Mucosa of rectum (tissue), 2 donors: Measurements from ENCODE around the gene SIGMAR1.
A peak's percentile ranks its signal among the peaks of the same experiment; 100 is the strongest.
"Not testable (repeated sequence)": the region's sequence is repeated elsewhere in the genome, so short reads cannot be mapped to it uniquely, and the experiment has no call there.

Experiments
- H3K27ac ChIP-seq, 2 donors: one replicate each; pipeline ENCODE4 v1.7.0; 2013; ENCODE audit warnings: inconsistent platforms in 2 of 2, low read depth in 2 of 2, low read length in 2 of 2
- H3K27me3 ChIP-seq, 2 donors: one replicate each; pipeline ENCODE4 v1.7.0; 2013; ENCODE audit warnings: low read length in 2 of 2; ENCODE audit not compliant: control insufficient read depth in 2 of 2, insufficient read depth in 2 of 2
- H3K36me3 ChIP-seq, 2 donors: one replicate each; pipeline ENCODE4 v1.7.0; 2013; ENCODE audit warnings: low read length in 2 of 2; ENCODE audit not compliant: control insufficient read depth in 2 of 2, insufficient read depth in 2 of 2
- H3K4me1 ChIP-seq, 2 donors: one replicate each; pipeline ENCODE4 v1.7.0; 2013; ENCODE audit warnings: low read length in 2 of 2, mild to moderate bottlenecking in 1 of 2; ENCODE audit not compliant: control insufficient read depth in 2 of 2, insufficient read depth in 2 of 2
- H3K4me3 ChIP-seq, 2 donors: one replicate each; pipeline ENCODE4 v1.7.0; 2013; ENCODE audit warnings: low read length in 2 of 2
- H3K9ac ChIP-seq, 2 donors: one replicate each; pipeline ENCODE4 v1.7.0; 2013; ENCODE audit warnings: low read length in 2 of 2, low read depth in 1 of 2, mild to moderate bottlenecking in 1 of 2
- H3K9me3 ChIP-seq, 2 donors: one replicate each; pipeline ENCODE4 v1.7.0; 2013; ENCODE audit warnings: low read length in 2 of 2; ENCODE audit not compliant: control insufficient read depth in 2 of 2
- donor health status: healthy.
- donor health status: Normal muscosa, but diverticular disease.

Gene SIGMAR1

DNA sequence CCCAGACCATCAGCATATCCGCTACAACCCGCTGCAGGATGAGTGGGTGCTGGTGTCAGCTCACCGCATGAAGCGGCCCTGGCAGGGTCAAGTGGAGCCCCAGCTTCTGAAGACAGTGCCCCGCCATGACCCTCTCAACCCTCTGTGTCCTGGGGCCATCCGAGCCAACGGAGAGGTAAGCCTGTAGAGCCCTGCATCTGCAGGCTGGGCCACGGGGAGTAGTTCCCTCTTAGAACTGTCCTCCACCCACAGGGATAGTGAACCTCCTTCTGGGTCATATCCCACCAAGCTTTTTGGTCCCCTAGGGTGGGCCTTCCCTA lies 9.5 kb upstream of the SIGMAR1 start:
- Histone ChIP-seq H3K27ac (peak overlapping the region; percentile 84 to 91), H3K9me3 (no peaks in the 10 kb centered on the region), H3K36me3 (peaks cover 15 to 19% of the 10 kb centered on the region in 2 donors), H3K4me3 (peak overlapping the region; percentile 89 to 93), H3K9ac (peak overlapping the region; percentile 74 to 86), H3K4me1 (peaks cover 24 to 32% of the 10 kb centered on the region in 2 donors), H3K27me3 (no peaks in the 10 kb centered on the region)

DNA sequence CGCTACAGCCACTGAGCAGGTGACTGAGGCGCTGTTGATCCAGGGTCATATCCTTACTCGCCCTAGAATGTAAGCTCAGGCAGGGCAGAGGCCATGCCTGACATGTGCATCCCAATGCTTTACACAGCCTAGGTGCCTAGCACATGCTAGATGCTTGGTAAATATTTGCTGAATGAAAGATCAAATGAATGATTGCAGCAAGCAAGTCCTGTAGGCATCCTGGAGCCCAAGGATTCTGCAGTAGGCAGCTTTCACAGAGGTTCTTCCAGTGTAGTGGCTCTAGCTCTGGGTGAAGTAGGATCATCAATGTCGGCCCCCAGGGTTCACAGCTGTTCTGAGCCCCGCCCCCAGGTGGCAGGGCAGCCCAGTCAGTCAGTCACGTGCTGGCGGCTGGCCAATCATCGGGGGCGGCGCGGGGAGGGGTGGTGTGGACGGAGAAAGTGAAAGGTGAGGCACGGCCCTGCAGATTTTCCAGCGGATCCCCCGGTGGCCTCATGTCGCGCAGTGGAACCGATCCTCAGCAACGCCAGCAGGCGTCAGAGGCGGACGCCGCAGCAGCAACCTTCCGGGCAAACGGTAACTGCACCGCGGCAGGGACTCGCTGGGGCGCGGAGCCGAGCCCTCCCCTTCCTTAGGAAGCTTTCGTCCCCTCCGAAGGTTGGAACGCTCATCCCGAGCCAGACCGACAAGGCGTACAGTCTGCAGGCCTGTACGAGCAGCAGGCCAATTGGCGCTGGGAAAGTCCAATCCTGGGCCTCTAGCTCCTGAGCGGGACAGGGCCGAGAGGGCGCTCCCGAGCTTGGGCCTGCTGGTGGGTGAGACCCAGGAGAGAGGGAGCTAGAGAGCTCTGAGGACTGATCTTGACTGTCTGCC lies 8.9 kb upstream of the SIGMAR1 start, which contains the start of gene GALT:
Gene GALT, plus strand, starts transcription at position 465 of the 873 bp plus-strand sequence. Its CDS starts 30 bp downstream, at position 495.
- Histone ChIP-seq H3K9ac (peak within 1 kb of the TSS; percentile 74 to 86), H3K4me3 (peak within 1 kb of the TSS; percentile 89 to 93), H3K27me3 (no peaks in the 10 kb centered on the region), H3K36me3 (peaks cover 15 to 19% of the 10 kb centered on the region in 2 donors), H3K4me1 (peaks cover 20 to 28% of the 10 kb centered on the region in 2 donors), H3K9me3 (no peaks in the 10 kb centered on the region), H3K27ac (peak within 1 kb of the TSS; percentile 84 to 91)

- H3K27me3 ChIP-seq: no peaks in the 10 kb centered on the region
- H3K9me3 ChIP-seq: no peaks in the 10 kb centered on the region
- peaks cover 18 to 22% of the 10 kb centered on the region in 2 donors for H3K4me1 ChIP-seq
- no peak overlapping the region for H3K4me3 ChIP-seq
- peaks cover 15% of the 10 kb centered on the region in 2 donors for H3K36me3 ChIP-seq
- H3K27ac ChIP-seq: no peak overlapping the region
- H3K9ac ChIP-seq: no peak overlapping the region
These were observed 7.3 kb upstream of the SIGMAR1 start for GRCh38 chr9:34644766-34645314.

- Histone ChIP-seq H3K27ac (no peak overlapping the region), H3K9ac (no peak overlapping the region), H3K4me3 (no peak overlapping the region), H3K9me3 (no peaks in the 10 kb centered on the region), H3K4me1 (peaks cover 16 to 24% of the 10 kb centered on the region in 2 donors), H3K27me3 (no peaks in the 10 kb centered on the region), H3K36me3 (no peaks in the 10 kb centered on the region)
These were observed 5.1 kb upstream of the SIGMAR1 start for GRCh38 chr9:34642679-34643078.

DNA sequence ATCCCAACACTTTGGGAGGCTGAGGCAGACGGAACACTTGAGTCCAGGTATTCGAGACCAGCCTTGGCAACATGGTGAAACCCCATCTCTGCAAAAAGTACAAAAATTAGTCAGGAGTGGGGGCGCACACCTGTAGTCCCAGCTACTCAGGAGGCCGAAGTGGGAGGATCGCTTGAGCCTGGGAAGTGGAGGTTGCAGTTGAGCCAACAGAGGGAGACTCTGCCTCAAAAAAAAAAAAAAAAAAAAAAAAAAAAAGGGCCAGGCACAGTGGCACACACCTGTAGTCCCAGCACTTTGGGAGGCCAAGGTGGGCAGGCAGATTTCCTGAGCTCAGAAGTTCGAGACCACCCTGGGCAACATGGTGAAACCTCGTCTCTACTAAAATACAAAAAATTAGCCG lies 1.7 kb upstream of the SIGMAR1 start:
- H3K27me3 ChIP-seq, H3K36me3 ChIP-seq, H3K27ac ChIP-seq, H3K9me3 ChIP-seq, H3K9ac ChIP-seq, H3K4me3 ChIP-seq: not testable (repeated sequence)
- H3K4me1 ChIP-seq: peaks cover 15 to 16% of the 10 kb centered on the region in 2 donors

DNA sequence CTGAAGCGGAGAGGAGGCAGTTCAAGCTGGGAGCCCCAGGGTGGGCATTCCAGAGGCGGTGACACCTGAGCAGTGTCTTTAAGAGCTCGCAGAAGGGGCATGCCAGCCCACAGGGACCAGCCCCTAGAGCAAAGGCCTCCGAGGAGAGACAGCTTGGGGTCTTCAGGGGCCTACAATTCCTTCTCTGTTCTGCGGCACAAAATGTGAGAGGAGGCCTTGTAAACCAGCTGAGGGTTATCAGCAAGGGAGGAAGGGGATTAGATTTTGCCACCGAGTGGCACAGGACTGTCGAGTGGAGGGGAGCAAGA lies 505 bp upstream of the SIGMAR1 start:
- Histone ChIP-seq H3K27ac (peak overlapping the region; percentile 79 to 84), H3K9me3 (no peaks in the 10 kb centered on the region), H3K4me1 (peaks cover 15 to 16% of the 10 kb centered on the region in 2 donors), H3K9ac (peak overlapping the region; percentile 80 to 92), H3K27me3 (no peaks in the 10 kb centered on the region), H3K36me3 (peaks cover 0 to 9% of the 10 kb centered on the region in 2 donors), H3K4me3 (peak overlapping the region; percentile 90 to 92)

DNA sequence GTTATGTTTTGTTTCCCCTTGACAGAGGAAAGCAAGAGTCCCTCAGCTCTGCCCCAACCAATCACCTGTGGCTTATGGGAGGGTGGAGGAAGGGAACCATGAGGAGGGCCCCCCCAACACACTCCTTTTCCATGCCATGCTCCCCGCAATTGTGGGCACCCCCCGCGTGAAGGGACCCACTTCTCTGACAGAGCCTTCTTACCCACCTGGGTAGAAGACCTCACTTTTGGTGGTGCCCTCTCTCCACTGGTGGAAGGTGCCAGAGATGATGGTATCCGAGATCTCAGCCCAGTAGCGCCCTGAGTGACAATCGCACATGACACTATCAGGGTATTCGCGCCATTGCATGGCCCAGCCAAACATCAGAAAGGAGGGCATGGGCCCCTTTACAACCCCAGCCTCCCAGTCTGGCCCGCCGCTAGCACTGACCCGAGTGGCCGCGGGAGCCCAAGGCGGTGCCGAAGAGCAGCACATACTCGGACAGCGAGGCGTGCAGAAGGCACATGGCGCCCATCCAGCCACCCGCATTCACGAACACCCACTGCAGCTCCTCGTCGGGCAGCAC lies 714 bp downstream of the SIGMAR1 start:
- no peaks in the 10 kb centered on the region for H3K27me3 ChIP-seq
- peak overlapping the region; percentile 90 to 92 for H3K4me3 ChIP-seq
- peak overlapping the region; percentile 79 to 84 for H3K27ac ChIP-seq
- no peaks in the 10 kb centered on the region for H3K9me3 ChIP-seq
- peak overlapping the region; percentile 80 to 92 for H3K9ac ChIP-seq
- H3K36me3 ChIP-seq: peaks cover 0 to 9% of the 10 kb centered on the region in 2 donors
- H3K4me1 ChIP-seq: peaks cover 15 to 16% of the 10 kb centered on the region in 2 donors

DNA sequence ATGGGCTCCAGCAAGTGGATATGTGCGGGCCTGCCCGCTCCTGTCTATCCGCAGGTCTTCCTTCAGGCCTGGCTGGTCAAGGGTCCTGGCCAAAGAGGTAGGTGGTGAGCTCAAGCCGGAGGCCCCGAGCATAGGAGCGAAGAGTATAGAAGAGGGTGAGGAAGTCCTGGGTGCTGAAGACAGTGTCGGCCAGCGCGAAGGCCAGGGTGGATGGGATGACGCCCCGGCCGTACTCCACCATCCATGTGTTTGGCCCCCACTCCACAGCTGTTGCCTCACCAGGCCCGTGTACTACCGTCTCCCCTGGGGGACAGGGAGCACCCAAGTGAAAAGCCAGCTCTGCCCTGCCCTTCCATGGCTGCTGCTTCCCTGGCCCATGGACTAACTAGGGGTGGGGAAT lies 2.0 kb downstream of the SIGMAR1 start:
- no peak overlapping the region for H3K9ac ChIP-seq
- no peak overlapping the region for H3K27ac ChIP-seq
- H3K27me3 ChIP-seq: peaks cover 0 to under 1% of the 10 kb centered on the region in 2 donors
- peaks cover 0 to 9% of the 10 kb centered on the region in 2 donors for H3K36me3 ChIP-seq
- H3K4me3 ChIP-seq: no peak overlapping the region
- H3K4me1 ChIP-seq: peaks cover 15 to 16% of the 10 kb centered on the region in 2 donors
- H3K9me3 ChIP-seq: no peaks in the 10 kb centered on the region

DNA sequence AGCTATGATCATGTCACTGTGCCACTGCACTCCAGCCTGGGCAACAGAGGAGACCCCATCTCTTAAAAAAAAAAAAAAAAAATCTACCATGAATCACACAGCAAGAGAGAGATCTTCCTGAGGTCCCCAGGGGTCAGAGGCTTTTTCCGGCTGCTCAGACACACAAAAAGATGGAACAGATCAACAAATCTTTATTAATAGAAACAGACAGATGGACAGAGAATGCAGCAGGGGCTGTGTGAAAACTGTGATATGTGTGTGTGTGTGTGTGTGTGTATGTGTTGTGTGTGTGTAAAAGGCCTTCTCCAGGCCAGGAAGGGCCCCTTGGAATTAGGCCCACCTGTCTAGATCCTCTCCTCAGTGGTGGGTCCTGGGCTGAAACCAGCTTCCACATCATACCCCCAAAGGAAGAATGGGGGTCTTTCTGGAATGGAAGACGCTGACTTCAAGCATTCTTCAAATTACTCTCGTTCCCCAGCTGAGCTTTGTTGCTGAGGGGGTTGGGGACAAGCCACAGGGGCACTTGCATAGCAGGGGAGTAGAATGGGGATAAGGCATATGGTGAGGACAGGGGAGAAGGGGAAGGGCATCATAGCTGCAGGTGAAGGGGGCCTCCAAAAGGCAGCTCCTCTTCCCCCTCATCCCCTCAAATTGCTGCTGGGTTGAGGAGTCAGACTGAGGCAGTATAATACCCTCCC lies 2.9 kb downstream of the SIGMAR1 start:
- Histone ChIP-seq H3K4me1 (peaks cover 21% of the 10 kb centered on the region in 2 donors), H3K27me3 (peaks cover 0 to 6% of the 10 kb centered on the region in 2 donors), H3K4me3 (no peak overlapping the region), H3K36me3 (peaks cover 0 to 9% of the 10 kb centered on the region in 2 donors), H3K27ac (no peak overlapping the region), H3K9ac (no peak overlapping the region), H3K9me3 (no peaks in the 10 kb centered on the region)
